Large intestine (tissue), 3 donors: Measurements from ENCODE around the gene SAYSD1. TPM values are rescaled to one million over a fixed set of nuclear protein-coding genes. Genes with fewer than 3 reads are reported as not detected.

Source experiments
- DNase-seq, 2 donors: peaks; one replicate each; pipeline versions ENCODE4 v3.0.0 to v3.0.0-alpha.2; 2013
- H3K27ac ChIP-seq: one replicate; pipeline ENCODE4 v1.5.1; 2013; ENCODE audit warnings: low read length
- H3K27me3 ChIP-seq: 2 replicates; pipeline ENCODE4 v1.6.1; 2013; ENCODE audit warnings: low read length; ENCODE audit not compliant: control insufficient read depth, insufficient read depth
- H3K36me3 ChIP-seq: 2 replicates; pipeline ENCODE4 v1.6.1; 2013; ENCODE audit warnings: low read length; ENCODE audit not compliant: control insufficient read depth, insufficient read depth
- H3K4me1 ChIP-seq: one replicate; pipeline ENCODE4 v1.6.1; 2013; ENCODE audit warnings: low read length; ENCODE audit not compliant: control insufficient read depth, insufficient read depth
- H3K4me3 ChIP-seq: one replicate; pipeline ENCODE4 v1.5.1; 2013; ENCODE audit warnings: low read length
- H3K9me3 ChIP-seq: one replicate; pipeline ENCODE4 v1.6.1; 2013; ENCODE audit warnings: mild to moderate bottlenecking, low read depth, low read length, moderate library complexity; ENCODE audit not compliant: control insufficient read depth
- WGBS: methylation state at CpG from one replicate; pipeline ENCODE4 v1.1.5; 2013; ENCODE audit warnings: low lambda C conversion rate; ENCODE audit not compliant: insufficient coverage; 5-methylcytosine and 5-hydroxymethylcytosine counted together
- polyA plus RNA-seq: library from polyadenylated mRNA; unstranded; fragments of 120-200 nt; gene quantifications from one replicate; pipeline ENCODE4 v1.2.1, GENCODE V29; 2013

Gene SAYSD1
- polyA plus RNA-seq, 1 donor = 18.6 TPM

- H3K9me3 ChIP-seq = no peaks in the 10 kb centered on the region
- no CpG with 5 or more reads among the region's 8 CpGs for WGBS
- no peak overlapping the region for H3K27ac ChIP-seq
- H3K4me1 ChIP-seq = no peaks in the 10 kb centered on the region
- no peak for DNase-seq
- H3K27me3 ChIP-seq = peaks cover 8% of the 10 kb centered on the region
- H3K4me3 ChIP-seq = no peak overlapping the region
- no peaks in the 10 kb centered on the region for H3K36me3 ChIP-seq
Observed at GRCh38 chr6:39082310-39082709, 32.7 kb downstream of the SAYSD1 start.

GRCh38 chr6:39080246-39080875, 34.6 kb downstream of the SAYSD1 start:
- no CpG with 5 or more reads among the region's 5 CpGs for WGBS
- Histone ChIP-seq H3K27ac (no peak overlapping the region), H3K27me3 (peaks cover 3% of the 10 kb centered on the region), H3K36me3 (no peaks in the 10 kb centered on the region), H3K4me1 (no peaks in the 10 kb centered on the region), H3K4me3 (no peak overlapping the region), H3K9me3 (no peaks in the 10 kb centered on the region)
- DNase-seq = no peak

GRCh38 chr6:39079197-39080125, 35.5 kb downstream of the SAYSD1 start:
- WGBS = no CpG with 5 or more reads among the region's 8 CpGs
- Histone ChIP-seq H3K4me3 (no peak overlapping the region), H3K9me3 (no peaks in the 10 kb centered on the region), H3K4me1 (no peaks in the 10 kb centered on the region), H3K27me3 (no peaks in the 10 kb centered on the region), H3K36me3 (no peaks in the 10 kb centered on the region), H3K27ac (no peak overlapping the region)
- no peak for DNase-seq

- Histone ChIP-seq H3K9me3 (no peaks in the 10 kb centered on the region), H3K4me3 (no peak overlapping the region), H3K27me3 (no peaks in the 10 kb centered on the region), H3K36me3 (no peaks in the 10 kb centered on the region), H3K4me1 (no peaks in the 10 kb centered on the region), H3K27ac (no peak overlapping the region)
- DNase-seq = no peak
- WGBS = no CpG with 5 or more reads among the region's 3 CpGs
Observed at GRCh38 chr6:39078695-39079094, 36.3 kb downstream of the SAYSD1 start.

- H3K36me3 ChIP-seq = no peaks in the 10 kb centered on the region
- no CpG with 5 or more reads among the region's 11 CpGs for WGBS
- no peak for DNase-seq
Observed at GRCh38 chr6:39077882-39078594, 36.9 kb downstream of the SAYSD1 start.

GRCh38 chr6:39076623-39077535, 38.1 kb downstream of the SAYSD1 start:
- no peak overlapping the region for H3K27ac ChIP-seq
- no peaks in the 10 kb centered on the region for H3K4me1 ChIP-seq
- DNase-seq = no peak
- H3K9me3 ChIP-seq = no peaks in the 10 kb centered on the region
- WGBS = no CpG with 5 or more reads among the region's 9 CpGs
- H3K36me3 ChIP-seq = no peaks in the 10 kb centered on the region
- H3K27me3 ChIP-seq = no peaks in the 10 kb centered on the region
- H3K4me3 ChIP-seq = no peak overlapping the region

More at GRCh38 chr6:39077882-39078594, 36.9 kb downstream of the SAYSD1 start:
- Histone ChIP-seq H3K27me3 (no peaks in the 10 kb centered on the region), H3K27ac (no peak overlapping the region), H3K9me3 (no peaks in the 10 kb centered on the region), H3K4me3 (no peak overlapping the region), H3K4me1 (no peaks in the 10 kb centered on the region)

GRCh38 chr6:39075807-39076622, 39.0 kb downstream of the SAYSD1 start:
- Histone ChIP-seq H3K4me3 (no peak overlapping the region), H3K27ac (no peak overlapping the region), H3K27me3 (no peaks in the 10 kb centered on the region), H3K4me1 (no peaks in the 10 kb centered on the region), H3K36me3 (no peaks in the 10 kb centered on the region), H3K9me3 (no peaks in the 10 kb centered on the region)
- WGBS = no CpG with 5 or more reads among the region's 11 CpGs
- no peak for DNase-seq

- H3K27me3 ChIP-seq = no peaks in the 10 kb centered on the region
- no peaks in the 10 kb centered on the region for H3K4me1 ChIP-seq
- DNase-seq = no peak
- H3K27ac ChIP-seq = no peak overlapping the region
- H3K4me3 ChIP-seq = no peak overlapping the region
- no peaks in the 10 kb centered on the region for H3K36me3 ChIP-seq
- WGBS = no CpG with 5 or more reads among the region's 12 CpGs
- H3K9me3 ChIP-seq = no peaks in the 10 kb centered on the region
Observed at GRCh38 chr6:39075010-39075686, 39.8 kb downstream of the SAYSD1 start.

- Histone ChIP-seq H3K4me3 (no peak overlapping the region), H3K36me3 (no peaks in the 10 kb centered on the region), H3K4me1 (no peaks in the 10 kb centered on the region), H3K27me3 (no peaks in the 10 kb centered on the region), H3K27ac (no peak overlapping the region), H3K9me3 (no peaks in the 10 kb centered on the region)
- WGBS = no CpG with 5 or more reads among the region's 9 CpGs
- no peak for DNase-seq
Observed at GRCh38 chr6:39074486-39074885, 40.5 kb downstream of the SAYSD1 start.
